Loucy (cell line): Measurements from ENCODE around the gene COL13A1.

Experiments
- H2AFZ ChIP-seq: fragments of 200-600 bp; sonication (generic); 2 replicates; pipeline ENCODE4 v1.6.0; 2016; ENCODE audit warnings: antibody characterized with exemption, mild to moderate bottlenecking, low read length, moderate library complexity
- H3F3A ChIP-seq: fragments of 200-600 bp; 2 replicates; pipeline ENCODE4 v1.6.0; 2016; ENCODE audit warnings: antibody characterized with exemption, low read depth, mild to moderate bottlenecking
- H3K27me3 ChIP-seq: fragments of 200-600 bp; sonication (generic); 2 replicates; pipeline ENCODE4 v1.6.1; 2014; ENCODE audit warnings: low read length, mild to moderate bottlenecking; ENCODE audit not compliant: insufficient read depth, poor library complexity, severe bottlenecking
- H3K36me3 ChIP-seq: fragments of 200-600 bp; sonication (generic); 2 replicates; pipeline ENCODE4 v1.6.1; 2016; ENCODE audit warnings: low read length; ENCODE audit not compliant: insufficient read depth
- H3K4me1 ChIP-seq: fragments of 200-600 bp; sonication (generic); 2 replicates; pipeline ENCODE4 v1.5.1; 2014; ENCODE audit warnings: low read length, mild to moderate bottlenecking; ENCODE audit not compliant: insufficient read depth, poor library complexity, severe bottlenecking
- H3K4me2 ChIP-seq: fragments of 200-600 bp; sonication (generic); 2 replicates; pipeline ENCODE4 v1.6.0; 2014; ENCODE audit warnings: antibody characterized with exemption, low read length, low read depth, mild to moderate bottlenecking; ENCODE audit not compliant: poor library complexity, severe bottlenecking
- H3K4me3 ChIP-seq: fragments of 200-600 bp; sonication (generic); 2 replicates; pipeline ENCODE4 v1.5.1; 2014; ENCODE audit warnings: low read length, mild to moderate bottlenecking, mixed read lengths; ENCODE audit not compliant: poor library complexity, severe bottlenecking
- H3K79me2 ChIP-seq: fragments of 200-600 bp; sonication (generic); 2 replicates; pipeline ENCODE4 v1.6.1; 2014; ENCODE audit warnings: low read length; ENCODE audit not compliant: insufficient read depth
- H3K9ac ChIP-seq: fragments of 200-600 bp; sonication (generic); 2 replicates; pipeline ENCODE4 v1.6.0; 2014; ENCODE audit warnings: mild to moderate bottlenecking, low read depth, low read length, moderate library complexity; ENCODE audit not compliant: poor library complexity, severe bottlenecking
- H3K9me2 ChIP-seq: fragments of 200-600 bp; sonication (generic); replicated peaks from 2 replicates; pipeline ENCODE4 v1.6.1; 2016; ENCODE audit warnings: low read depth, low read length, mixed read lengths
- H3K9me3 ChIP-seq: fragments of 200-600 bp; sonication (generic); 2 replicates; pipeline ENCODE4 v1.6.1; 2014; ENCODE audit warnings: mild to moderate bottlenecking, antibody characterized with exemption, low read length, low read depth; ENCODE audit not compliant: insufficient read depth
- H4K20me1 ChIP-seq: fragments of 200-600 bp; sonication (generic); 2 replicates; pipeline ENCODE4 v1.6.0; 2014; ENCODE audit warnings: antibody characterized with exemption, low read length, mild to moderate bottlenecking; ENCODE audit not compliant: insufficient read depth, poor library complexity, severe bottlenecking
- CTCF ChIP-seq: fragments of 200-600 bp; sonication (generic); conservative IDR thresholded peaks from 2 replicates; pipeline ENCODE4 v1.5.1; 2014; ENCODE audit warnings: mild to moderate bottlenecking, antibody characterized with exemption, low read length
- EZH2phosphoT487 ChIP-seq: fragments of 200-600 bp; IDR thresholded peaks from 2 replicates; pipeline ENCODE4 v1.6.1; 2018; ENCODE audit warnings: antibody characterized with exemption, mild to moderate bottlenecking, moderate library complexity, borderline replicate concordance

The COL13A1 gene

GRCh38 chr10:69891057-69891617 lies 89.4 kb downstream of the COL13A1 start:
- H2AFZ ChIP-seq, result no peak overlapping the region
- H3K9me2 ChIP-seq, result no peaks in the 10 kb centered on the region
- H3K4me1 ChIP-seq, result no peaks in the 10 kb centered on the region
- H3K36me3 ChIP-seq, result no peaks in the 10 kb centered on the region
- H3F3A ChIP-seq, result no peaks in the 10 kb centered on the region
- H3K4me3 ChIP-seq, result no peak overlapping the region
- H3K27me3 ChIP-seq, result no peaks in the 10 kb centered on the region
- no peak overlapping the region for H3K9ac ChIP-seq
- H4K20me1 ChIP-seq, result no peaks in the 10 kb centered on the region
- H3K9me3 ChIP-seq, result no peaks in the 10 kb centered on the region
- no peak for TF ChIP-seq EZH2phosphoT487
- TF ChIP-seq CTCF, result no peak
- H3K4me2 ChIP-seq, result no peak overlapping the region
- no peaks in the 10 kb centered on the region for H3K79me2 ChIP-seq

- no peaks in the 10 kb centered on the region for H3K79me2 ChIP-seq
- no peaks in the 10 kb centered on the region for H3K9me2 ChIP-seq
- H3K36me3 ChIP-seq, result no peaks in the 10 kb centered on the region
- H3K27me3 ChIP-seq, result no peaks in the 10 kb centered on the region
- TF ChIP-seq EZH2phosphoT487, result no peak
- no peak for TF ChIP-seq CTCF
- H4K20me1 ChIP-seq, result no peaks in the 10 kb centered on the region
- no peaks in the 10 kb centered on the region for H3F3A ChIP-seq
- no peaks in the 10 kb centered on the region for H3K4me1 ChIP-seq
- H3K9me3 ChIP-seq, result no peaks in the 10 kb centered on the region
- H3K9ac ChIP-seq, result no peak overlapping the region
- H3K4me2 ChIP-seq, result no peak overlapping the region
- no peak overlapping the region for H2AFZ ChIP-seq
- H3K4me3 ChIP-seq, result no peak overlapping the region
Measured at GRCh38 chr10:69892406-69892805, 90.7 kb downstream of the COL13A1 start.

- H3K9me2 ChIP-seq, result no peaks in the 10 kb centered on the region
- H3K4me1 ChIP-seq, result no peaks in the 10 kb centered on the region
- TF ChIP-seq CTCF (no peak), EZH2phosphoT487 (no peak)
- no peak overlapping the region for H2AFZ ChIP-seq
- H3K36me3 ChIP-seq, result no peaks in the 10 kb centered on the region
- H3F3A ChIP-seq, result no peaks in the 10 kb centered on the region
- H3K4me2 ChIP-seq, result no peak overlapping the region
- no peak overlapping the region for H3K4me3 ChIP-seq
- no peaks in the 10 kb centered on the region for H4K20me1 ChIP-seq
- no peaks in the 10 kb centered on the region for H3K9me3 ChIP-seq
- no peak overlapping the region for H3K9ac ChIP-seq
- H3K27me3 ChIP-seq, result no peaks in the 10 kb centered on the region
- no peaks in the 10 kb centered on the region for H3K79me2 ChIP-seq
Measured at GRCh38 chr10:69892816-69893215, 91.1 kb downstream of the COL13A1 start.
